ENCODE data around the gene VPS26A.
"Not testable (repeated sequence)": the region's sequence is repeated elsewhere in the genome, so short reads cannot be mapped to it uniquely, and the experiment has no call there.

Gene VPS26A

GRCh38 chr10:69104994-69105790 lies 18.8 kb upstream of the VPS26A start:
- DNase-seq, result no peak

DNA sequence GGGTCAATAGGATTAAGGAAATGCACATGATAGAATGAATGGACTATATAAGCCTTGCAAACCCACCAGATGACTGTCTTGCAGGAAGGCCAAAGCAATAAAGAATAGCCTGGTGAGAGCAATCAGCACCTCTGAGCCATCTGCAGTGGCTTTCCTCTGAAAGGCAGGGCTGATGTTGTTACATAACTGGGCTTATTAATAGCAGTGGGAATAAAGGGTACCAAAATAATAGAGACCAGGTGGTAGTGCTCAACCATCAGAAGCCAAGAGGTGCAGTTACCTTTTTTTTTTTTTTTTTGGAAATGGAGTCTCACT lies 16.8 kb upstream of the VPS26A start:
- no peak for DNase-seq

DNA sequence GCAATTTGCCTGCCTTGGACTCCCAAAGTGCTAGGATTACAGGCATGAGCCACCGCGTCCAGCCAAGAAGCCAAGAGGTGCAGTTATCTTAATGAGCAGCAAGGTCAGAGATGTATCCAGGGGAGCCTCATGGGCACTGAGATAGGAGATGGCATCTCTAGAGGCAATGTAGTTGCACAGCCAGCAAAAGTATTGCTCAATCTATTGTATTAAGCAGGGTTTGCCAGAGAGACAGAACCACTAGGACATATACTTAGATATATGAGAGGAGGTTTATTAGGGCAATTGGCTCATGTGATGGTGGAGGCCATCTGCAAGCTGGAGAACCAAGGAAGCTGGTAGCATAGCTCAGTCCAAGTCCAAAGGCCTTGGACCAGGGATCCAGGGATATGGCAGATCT lies 16.3 kb upstream of the VPS26A start:
- no peak for DNase-seq

DNA sequence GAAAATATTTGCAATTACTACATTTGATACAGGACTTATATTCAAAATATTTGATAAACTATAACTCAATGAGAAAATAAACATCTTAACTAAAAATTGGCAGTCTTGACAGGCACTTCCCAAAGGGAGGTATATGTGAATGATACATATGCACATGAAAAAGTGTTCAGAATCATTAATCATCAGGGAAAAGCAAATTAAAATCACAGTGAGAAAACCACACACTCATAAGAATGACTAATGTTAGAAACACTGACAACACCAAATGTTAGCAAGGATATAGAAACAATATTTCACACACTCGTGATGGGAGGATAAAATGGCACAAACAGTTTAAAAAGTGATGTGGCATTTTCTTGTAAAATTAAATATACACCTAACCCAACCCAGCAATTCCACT lies 4.1 kb upstream of the VPS26A start:
- DNase-seq, result no peak

- DNase-seq, result no peak
These were observed 652 bp upstream of the VPS26A start for GRCh38 chr10:69123306-69123746.

GRCh38 chr10:69124563-69125268 lies 738 bp downstream of the VPS26A start:
- DNase-seq, result peak; percentile 47

- DNase-seq, result no peak
These were observed 1.6 kb downstream of the VPS26A start for GRCh38 chr10:69125554-69125953.

GRCh38 chr10:69130251-69130650 lies 6.3 kb downstream of the VPS26A start:
- DNase-seq, result no peak

DNA sequence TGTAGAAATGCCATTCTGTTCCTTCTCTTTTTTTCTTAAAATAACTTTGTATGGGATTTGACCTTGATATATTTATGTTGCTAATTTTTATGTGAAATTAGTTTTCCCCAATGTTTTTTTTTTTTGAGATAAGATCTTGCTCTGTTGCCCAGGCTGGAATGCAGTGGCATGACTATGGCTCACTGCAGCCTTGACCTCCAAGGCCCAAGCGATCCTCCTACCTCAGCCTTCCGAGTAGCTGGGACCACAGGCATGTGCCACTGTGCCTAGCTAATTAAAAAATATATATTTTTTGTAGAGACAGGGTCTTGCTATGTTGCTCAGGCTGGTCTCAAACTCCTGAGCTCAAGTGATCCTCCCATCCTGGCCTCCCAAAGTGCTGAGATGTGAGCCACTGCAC lies 16.0 kb downstream of the VPS26A start:
- no peak for DNase-seq

- no peak for DNase-seq
These were observed 17.3 kb downstream of the VPS26A start for GRCh38 chr10:69141304-69141703.

DNA sequence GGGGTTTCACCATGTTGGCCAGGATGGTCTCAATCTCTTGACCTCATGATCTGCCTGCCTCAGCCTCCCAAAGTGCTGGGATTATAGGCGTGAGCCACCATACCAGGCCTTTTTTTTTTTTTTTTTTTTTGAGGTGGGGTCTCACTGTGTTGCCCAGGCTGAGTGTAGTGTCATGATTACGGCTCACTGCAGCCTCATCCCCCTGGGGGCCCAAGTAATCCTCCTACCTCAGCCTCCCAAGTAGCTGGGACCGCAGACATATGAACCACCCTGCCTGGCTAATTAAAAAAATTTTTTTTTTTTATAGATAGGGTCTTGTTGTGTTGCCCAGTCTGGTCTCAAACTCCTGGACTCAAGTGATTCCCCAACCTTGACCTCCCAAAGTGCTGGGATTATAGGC lies 18.1 kb downstream of the VPS26A start:
- DNase-seq, result not testable (repeated sequence)

DNA sequence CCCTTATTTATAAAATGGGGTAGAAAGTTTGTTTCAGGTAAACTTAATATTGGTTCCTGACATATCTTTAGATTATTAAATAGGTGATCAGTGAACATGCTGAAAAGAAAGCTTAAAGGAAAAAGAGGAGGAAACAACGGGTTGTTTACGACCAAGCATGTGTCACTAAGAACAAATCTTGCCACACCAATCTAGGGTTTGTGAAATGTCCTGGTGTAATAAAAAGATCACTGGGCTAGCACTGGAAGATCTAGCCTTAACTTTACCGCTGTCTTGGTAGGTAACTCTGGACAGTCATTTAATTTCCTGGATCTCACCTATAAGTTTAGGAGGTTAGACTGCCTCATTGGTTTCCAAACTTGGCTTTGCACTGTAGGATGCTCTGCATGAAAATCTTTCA lies 19.0 kb downstream of the VPS26A start:
- no peak for DNase-seq

DNA sequence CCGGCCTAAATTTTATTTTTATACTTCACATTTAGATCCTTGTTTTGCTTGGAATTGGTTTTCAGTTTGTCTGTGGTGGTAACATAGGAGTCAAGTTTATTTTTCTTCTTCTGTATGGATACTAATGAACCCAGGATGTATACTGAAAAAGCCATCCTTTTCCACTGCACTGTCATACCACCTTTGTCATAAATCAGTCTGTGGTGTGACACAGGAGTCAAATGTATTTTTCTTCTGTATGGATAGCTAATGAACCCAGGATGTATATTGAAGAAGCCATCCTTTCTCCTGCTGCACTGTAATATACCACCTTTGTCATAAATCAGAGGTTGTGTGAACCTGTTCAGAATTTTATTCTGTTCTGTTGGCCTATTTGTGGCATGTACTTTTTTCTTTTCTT lies 21.4 kb downstream of the VPS26A start:
- DNase-seq, result no peak

- no peak for DNase-seq
These were observed 21.9 kb downstream of the VPS26A start for GRCh38 chr10:69145864-69146263.

DNA sequence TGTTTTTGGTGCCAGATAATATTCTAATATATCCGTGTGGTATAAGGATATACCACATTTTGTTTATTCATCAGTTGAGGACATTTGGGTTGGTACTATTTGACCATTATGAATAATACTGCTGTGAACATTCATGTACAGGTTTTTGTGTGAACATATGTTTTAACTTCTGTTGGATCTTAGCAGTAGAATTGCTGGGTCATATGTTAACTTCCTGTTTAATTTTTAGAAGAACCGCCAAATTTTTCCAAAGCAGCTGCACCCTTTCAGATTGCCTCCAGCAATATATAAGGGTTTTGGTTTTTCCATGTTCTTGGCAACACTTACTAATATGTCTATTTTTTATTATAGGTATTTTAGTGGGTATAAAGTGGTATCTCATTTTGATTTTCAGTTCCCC lies 22.8 kb downstream of the VPS26A start:
- DNase-seq, result no peak

GRCh38 chr10:69151984-69152383 lies 28.0 kb downstream of the VPS26A start:
- DNase-seq, result no peak

DNA sequence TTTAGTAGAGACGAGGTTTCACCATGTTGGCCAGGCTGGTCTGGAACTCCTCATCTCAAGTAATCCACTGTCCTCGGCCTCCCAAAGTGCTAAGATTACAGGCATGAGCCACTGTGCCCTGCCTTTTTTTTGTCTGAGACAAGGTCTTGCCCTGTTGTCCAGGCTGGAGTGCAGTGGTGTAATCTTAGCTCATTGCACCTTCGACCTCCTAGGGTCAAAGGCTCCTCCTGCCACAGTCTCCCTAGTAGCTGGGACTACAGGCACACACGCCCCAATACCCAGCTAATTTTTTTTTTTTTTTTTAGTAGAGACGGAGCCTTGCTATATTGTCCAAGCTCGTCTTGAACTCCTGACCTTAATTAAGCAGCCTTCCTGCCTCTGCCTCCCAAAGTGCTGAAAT lies 29.2 kb downstream of the VPS26A start:
- DNase-seq, result no peak

DNA sequence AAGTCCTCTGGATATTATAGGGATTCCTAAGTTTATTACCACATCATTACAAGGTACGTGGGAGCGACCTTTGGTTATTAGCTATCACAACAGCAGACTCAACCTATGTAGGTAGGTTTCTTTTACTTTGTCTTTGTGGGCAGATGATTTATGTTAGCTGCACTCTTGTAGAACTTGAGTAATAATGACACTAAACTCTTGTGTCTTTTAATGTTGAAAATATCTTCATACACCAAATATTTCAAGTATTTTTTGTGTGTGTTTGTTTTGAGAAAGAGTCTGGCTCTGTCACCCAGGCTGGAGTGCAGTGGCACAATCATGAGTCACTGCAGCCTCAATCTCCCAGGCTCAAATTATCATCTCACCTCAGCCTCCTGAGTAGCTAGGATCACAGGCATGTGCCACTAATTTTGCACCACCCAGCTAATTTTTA lies 36.8 kb downstream of the VPS26A start:
- DNase-seq, result no peak

- DNase-seq, result no peak
These were observed 44.5 kb downstream of the VPS26A start for GRCh38 chr10:69168493-69168892.

DNA sequence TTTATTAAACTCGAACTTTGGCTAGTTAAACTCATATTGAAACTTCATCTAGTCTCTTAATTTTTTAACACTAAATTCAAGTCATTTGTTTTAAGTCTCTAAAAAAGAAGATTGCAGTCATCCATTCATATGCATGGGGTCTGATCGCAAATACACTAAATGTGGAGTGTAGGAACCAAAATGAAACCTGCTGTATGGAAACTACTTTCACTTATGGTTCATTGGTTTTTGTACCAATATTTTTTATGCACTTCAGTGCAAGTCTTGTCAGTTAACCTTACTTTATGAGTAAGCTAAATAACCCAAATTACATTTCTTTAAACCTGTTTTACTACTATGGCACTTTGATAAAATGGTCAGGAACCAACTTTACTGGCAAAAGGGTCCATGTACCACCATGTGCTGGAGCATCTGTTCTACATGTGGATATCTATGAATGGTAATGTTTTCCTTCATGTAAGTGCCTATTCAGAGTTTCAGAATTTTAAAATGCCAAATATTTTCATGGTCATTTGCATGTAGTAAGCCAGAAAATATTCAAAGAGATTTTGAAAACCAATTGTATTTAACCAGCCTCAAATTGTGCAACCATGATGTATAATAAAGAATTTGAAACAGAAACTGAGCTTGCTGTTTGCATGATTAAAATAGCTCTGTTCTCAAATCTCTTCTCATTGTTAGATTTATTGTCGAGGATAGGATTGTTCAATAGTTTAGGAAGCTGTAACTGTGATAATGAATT lies 48.4 kb downstream of the VPS26A start:
- no peak for DNase-seq

GRCh38 chr10:69175326-69175725 lies 51.3 kb downstream of the VPS26A start:
- not testable (repeated sequence) for DNase-seq

GRCh38 chr10:69176823-69177222 lies 52.8 kb downstream of the VPS26A start:
- no peak for DNase-seq

DNA sequence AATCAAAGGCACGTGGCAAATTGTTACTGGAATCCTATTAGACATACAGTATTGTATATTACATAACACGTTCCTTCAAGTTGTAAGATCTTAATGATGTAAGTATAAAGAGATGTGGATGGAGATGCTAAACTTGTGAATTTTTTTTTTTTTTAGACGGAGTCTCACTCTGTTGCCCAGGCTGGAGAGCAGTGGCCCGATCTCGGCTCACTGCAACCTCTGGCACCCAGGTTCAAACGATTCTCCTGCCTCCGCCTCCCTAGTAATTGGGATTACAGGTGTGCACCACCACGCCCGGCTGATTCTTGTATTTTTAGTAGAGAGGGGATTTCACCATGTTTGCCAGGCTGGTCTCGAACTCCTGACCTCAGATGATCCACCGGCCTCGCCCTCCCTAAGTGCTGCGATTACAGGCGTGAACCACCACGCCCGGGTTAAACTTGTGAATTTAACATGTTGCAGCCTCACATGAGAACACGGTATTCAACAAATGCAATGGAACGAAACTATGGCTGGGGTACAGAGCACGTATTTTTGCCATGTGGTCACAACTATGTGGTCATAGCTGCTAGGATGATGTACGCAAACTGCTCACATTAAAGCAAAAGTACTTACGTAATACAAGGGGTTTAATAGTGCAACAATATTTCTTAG lies 55.2 kb downstream of the VPS26A start:
- DNase-seq, result no peak
